AG09309 (cell line): ENCODE data around the gene MRFAP1L1.
"Not testable (repeated sequence)": the region's sequence is repeated elsewhere in the genome, so short reads cannot be mapped to it uniquely, and the experiment has no call there.

Experiments
- DNase-seq: peaks from one replicate; pipeline ENCODE4 v3.0.0-alpha.2; 2010; ENCODE audit warnings: low read depth
- H3K4me3 ChIP-seq: 2 replicates; pipeline ENCODE4 v1.5.1; 2011; ENCODE audit warnings: mild to moderate bottlenecking, low read depth, low read length, moderate library complexity; ENCODE audit not compliant: control insufficient read depth
- CTCF ChIP-seq: IDR thresholded peaks from 2 replicates; pipeline ENCODE4 v1.5.1; 2011; ENCODE audit warnings: mild to moderate bottlenecking, low read depth, low read length, inconsistent platforms; ENCODE audit not compliant: insufficient read depth, control insufficient read depth; ENCODE audit errors: missing control alignments

Gene MRFAP1L1

GRCh38 chr4:6709230-6710114, at the start of gene MRFAP1L1:
Gene MRFAP1L1, minus strand, starts transcription at chr4:6709865. Its CDS starts 236 bp downstream, at chr4:6709629.
- DNase-seq, result peak; percentile 87

GRCh38 chr4:6758728-6759127, 49.1 kb upstream of the MRFAP1L1 start:
- TF ChIP-seq CTCF, result no peak
- no peak for DNase-seq
- H3K4me3 ChIP-seq, result no peak overlapping the region

More at GRCh38 chr4:6709230-6710114, at the start of gene MRFAP1L1:
- no peak for TF ChIP-seq CTCF
- H3K4me3 ChIP-seq, result peak within 1 kb of the TSS; percentile 76

- DNase-seq, H3K4me3 ChIP-seq: not testable (repeated sequence)
Measured at GRCh38 chr4:6756345-6756744, 46.7 kb upstream of the MRFAP1L1 start.

- no peak for DNase-seq
- H3K4me3 ChIP-seq, result no peak overlapping the region
- TF ChIP-seq CTCF, result no peak
Measured at GRCh38 chr4:6755088-6755753, 45.6 kb upstream of the MRFAP1L1 start.

GRCh38 chr4:6754481-6755087, 44.9 kb upstream of the MRFAP1L1 start:
- TF ChIP-seq CTCF, result no peak
- DNase-seq, result no peak
- no peak overlapping the region for H3K4me3 ChIP-seq

- TF ChIP-seq CTCF, result no peak
- H3K4me3 ChIP-seq, result no peak overlapping the region
- DNase-seq, result no peak
Measured at GRCh38 chr4:6753891-6754290, 44.2 kb upstream of the MRFAP1L1 start.

- no peak for TF ChIP-seq CTCF
- no peak for DNase-seq
- H3K4me3 ChIP-seq, result no peak overlapping the region
Measured at GRCh38 chr4:6753103-6753560, 43.5 kb upstream of the MRFAP1L1 start.
